Vagina (tissue), 2 donors: ENCODE results near the gene DGKH. TPM values are rescaled to one million over a fixed set of nuclear protein-coding genes. Genes with fewer than 3 reads are reported as not detected.

Experiments
- DNase-seq, 2 donors: peaks; one replicate each; pipeline ENCODE4 v3.0.0-alpha.2; 2017; ENCODE audit errors: extremely low spot score in 2 of 2
- H3K27ac ChIP-seq: fragments of 200-600 bp; sonication (generic); one replicate; pipeline ENCODE4 v1.5.1; 2019
- H3K27me3 ChIP-seq: fragments of 200-600 bp; sonication (generic); one replicate; pipeline ENCODE4 v1.5.1; 2019
- H3K36me3 ChIP-seq, 2 donors: fragments of 200-600 bp; sonication (generic); one replicate each; pipeline ENCODE4 v1.5.1; 2017 to 2019
- H3K4me1 ChIP-seq: fragments of 200-600 bp; sonication (generic); one replicate; pipeline ENCODE4 v1.5.1; 2019
- H3K4me3 ChIP-seq, 2 donors: fragments of 200-600 bp; sonication (generic); 1 replicate in 1 of 2; 2 replicates in 1 of 2; pipeline ENCODE4 v1.5.1; 2016 to 2019
- H3K9me3 ChIP-seq: fragments of 200-600 bp; sonication (generic); one replicate; pipeline ENCODE4 v1.5.1; 2019
- POLR2A ChIP-seq, 2 donors: fragments of 450-650 bp; IDR thresholded peaks; one replicate each; pipeline ENCODE4 v1.6.1; 2017; ENCODE audit warnings: antibody characterized with exemption in 2 of 2, mild to moderate bottlenecking in 2 of 2, moderate library complexity in 2 of 2
- POLR2AphosphoS5 ChIP-seq, 2 donors: sonication (generic); formaldehyde crosslinking; IDR thresholded peaks; one replicate each; pipeline ENCODE4 v1.9.0; 2017; ENCODE audit warnings: antibody characterized with exemption in 2 of 2, mild to moderate bottlenecking in 2 of 2, low read depth in 1 of 2; ENCODE audit not compliant: insufficient read depth in 1 of 2
- intact Hi-C: fragments of 100-400 bp; cut with DNase I; formaldehyde crosslinking; loops from one replicate; pipeline ENCODE4 v1.15.1; 2023
- total RNA-seq: library from RNA; depleted of rRNA; stranded (reverse); fragments of >200 nt; gene quantifications from one replicate; pipeline ENCODE4 v1.2.3, GENCODE V29; 2016
- TF ChIP-seq, protein P1 (sequence below), 3 experiments: fragments of 450-650 bp in 2 of 3; fragments of 200-600 bp in 1 of 3; sonication (generic) in 1 of 3; IDR thresholded peaks; one replicate each; pipeline ENCODE4 v1.5.1; 2017 to 2019; ENCODE audit warnings: antibody characterized with exemption in 3 of 3, mild to moderate bottlenecking in 2 of 3, moderate library complexity in 2 of 3

DGKH gene
- total RNA-seq, 1 donor from 2014 or later: 29.7 TPM

DNA sequence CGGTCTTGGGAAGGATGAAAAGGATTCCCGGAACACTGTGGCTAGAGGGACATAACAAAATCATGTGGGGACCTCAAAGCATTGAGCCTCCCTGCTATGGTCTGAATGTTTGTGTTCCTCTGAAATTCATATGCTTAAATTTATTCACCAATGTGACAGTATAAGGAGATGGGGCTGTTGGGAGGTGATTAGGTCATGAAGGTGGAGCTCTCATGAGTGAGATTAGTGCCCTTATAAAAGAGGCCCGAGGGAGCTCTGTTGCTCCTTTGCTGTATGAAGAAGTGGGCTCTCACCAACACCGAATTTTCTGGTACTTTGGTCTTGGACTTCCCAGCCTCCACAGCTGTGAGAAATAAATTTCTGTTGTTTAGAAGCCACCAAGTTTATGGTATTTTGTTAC, 26.1 kb upstream of the DGKH start:
- no peak for DNase-seq

DNA sequence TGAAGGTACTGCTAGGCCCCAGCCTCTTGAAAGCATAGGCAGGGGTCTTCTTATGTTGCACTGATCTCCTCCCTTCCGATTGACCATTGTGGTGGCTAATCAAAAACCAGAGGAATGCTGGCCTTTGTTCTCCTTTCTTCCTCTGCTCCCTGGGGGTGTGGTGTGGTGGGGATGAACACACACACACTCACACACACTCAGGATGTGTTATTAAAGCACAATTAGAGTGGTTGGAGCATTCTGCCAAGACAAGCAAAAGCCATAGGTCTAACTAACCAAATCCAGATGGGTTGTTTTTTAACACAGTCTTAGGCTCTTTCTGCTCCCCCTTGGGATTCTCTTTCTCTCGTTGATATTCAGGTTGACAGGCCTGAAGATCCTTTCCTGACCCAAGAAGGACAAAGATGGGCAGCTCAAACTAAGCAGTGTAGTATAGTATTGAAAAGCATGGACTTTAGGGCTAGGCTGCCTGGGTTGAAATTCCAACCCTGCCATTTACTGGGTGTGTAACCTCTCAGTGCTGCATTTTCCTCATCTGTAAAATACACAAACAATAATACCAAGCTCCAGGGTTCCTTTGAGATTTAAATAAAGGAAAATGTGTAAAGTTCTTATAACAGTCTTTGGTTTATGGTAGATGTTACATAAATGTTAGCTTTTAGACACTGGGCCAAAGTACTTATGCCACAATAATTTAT, 25.5 kb upstream of the DGKH start:
- intact Hi-C loops: no loop called here
- no peak for DNase-seq
- no peaks in the 10 kb centered on the region for H3K27me3 ChIP-seq

More for the DNA sequence above, 26.1 kb upstream of the DGKH start:
- no peaks in the 10 kb centered on the region for H3K27me3 ChIP-seq
- H3K4me3 ChIP-seq: no peak overlapping the region
- no peak for TF ChIP-seq POLR2A (IDR thresholded peaks at IDR 0.05)
- no peak for TF ChIP-seq POLR2AphosphoS5 (IDR thresholded peaks at IDR 0.05; ENCODE audit: insufficient read depth in 1 of 2, low read depth in 1 of 2)
- TF ChIP-seq, protein P1, sequence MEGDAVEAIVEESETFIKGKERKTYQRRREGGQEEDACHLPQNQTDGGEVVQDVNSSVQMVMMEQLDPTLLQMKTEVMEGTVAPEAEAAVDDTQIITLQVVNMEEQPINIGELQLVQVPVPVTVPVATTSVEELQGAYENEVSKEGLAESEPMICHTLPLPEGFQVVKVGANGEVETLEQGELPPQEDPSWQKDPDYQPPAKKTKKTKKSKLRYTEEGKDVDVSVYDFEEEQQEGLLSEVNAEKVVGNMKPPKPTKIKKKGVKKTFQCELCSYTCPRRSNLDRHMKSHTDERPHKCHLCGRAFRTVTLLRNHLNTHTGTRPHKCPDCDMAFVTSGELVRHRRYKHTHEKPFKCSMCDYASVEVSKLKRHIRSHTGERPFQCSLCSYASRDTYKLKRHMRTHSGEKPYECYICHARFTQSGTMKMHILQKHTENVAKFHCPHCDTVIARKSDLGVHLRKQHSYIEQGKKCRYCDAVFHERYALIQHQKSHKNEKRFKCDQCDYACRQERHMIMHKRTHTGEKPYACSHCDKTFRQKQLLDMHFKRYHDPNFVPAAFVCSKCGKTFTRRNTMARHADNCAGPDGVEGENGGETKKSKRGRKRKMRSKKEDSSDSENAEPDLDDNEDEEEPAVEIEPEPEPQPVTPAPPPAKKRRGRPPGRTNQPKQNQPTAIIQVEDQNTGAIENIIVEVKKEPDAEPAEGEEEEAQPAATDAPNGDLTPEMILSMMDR (IDR thresholded peaks at IDR 0.05): no peak
- H3K9me3 ChIP-seq: no peaks in the 10 kb centered on the region
- intact Hi-C loops: no loop called here
- no peaks in the 10 kb centered on the region for H3K4me1 ChIP-seq
- H3K27ac ChIP-seq: no peak overlapping the region
- no peaks in the 10 kb centered on the region for H3K36me3 ChIP-seq

DNA sequence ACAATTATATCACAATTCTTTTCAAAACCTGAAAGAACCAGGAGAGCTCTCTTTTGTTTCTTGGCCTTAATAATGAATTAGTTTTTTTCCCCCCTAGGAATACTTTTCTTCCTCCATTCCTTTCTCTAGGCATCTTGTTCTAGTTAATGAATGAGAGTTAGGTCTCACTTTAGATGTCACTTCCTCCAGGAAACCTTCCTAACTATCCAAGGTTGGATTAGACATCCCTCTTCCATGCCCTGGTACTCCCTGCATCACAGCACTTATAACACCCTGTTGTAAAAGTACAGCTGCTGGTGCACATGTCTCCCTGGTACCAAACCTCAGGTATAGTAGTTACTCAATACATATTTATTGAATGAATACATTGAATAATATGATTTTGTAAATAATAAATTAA, 21.2 kb upstream of the DGKH start:
- no peaks in the 10 kb centered on the region for H3K4me1 ChIP-seq
- H3K4me3 ChIP-seq: no peak overlapping the region
- intact Hi-C loops: no loop called here
- TF ChIP-seq, protein P1 (IDR thresholded peaks at IDR 0.05): no peak
- no peak for TF ChIP-seq POLR2A (IDR thresholded peaks at IDR 0.05)
- no peak for TF ChIP-seq POLR2AphosphoS5 (IDR thresholded peaks at IDR 0.05; ENCODE audit: insufficient read depth in 1 of 2, low read depth in 1 of 2)
- no peak overlapping the region for H3K27ac ChIP-seq
- H3K36me3 ChIP-seq: no peaks in the 10 kb centered on the region
- H3K27me3 ChIP-seq: no peaks in the 10 kb centered on the region
- H3K9me3 ChIP-seq: no peaks in the 10 kb centered on the region
- DNase-seq: no peak

More for the DNA sequence above, 25.5 kb upstream of the DGKH start:
- Histone ChIP-seq H3K4me3 (no peak overlapping the region), H3K27ac (no peak overlapping the region), H3K36me3 (no peaks in the 10 kb centered on the region), H3K9me3 (no peaks in the 10 kb centered on the region), H3K4me1 (no peaks in the 10 kb centered on the region)
- TF ChIP-seq POLR2A (IDR thresholded peaks at IDR 0.05): no peak

DNA sequence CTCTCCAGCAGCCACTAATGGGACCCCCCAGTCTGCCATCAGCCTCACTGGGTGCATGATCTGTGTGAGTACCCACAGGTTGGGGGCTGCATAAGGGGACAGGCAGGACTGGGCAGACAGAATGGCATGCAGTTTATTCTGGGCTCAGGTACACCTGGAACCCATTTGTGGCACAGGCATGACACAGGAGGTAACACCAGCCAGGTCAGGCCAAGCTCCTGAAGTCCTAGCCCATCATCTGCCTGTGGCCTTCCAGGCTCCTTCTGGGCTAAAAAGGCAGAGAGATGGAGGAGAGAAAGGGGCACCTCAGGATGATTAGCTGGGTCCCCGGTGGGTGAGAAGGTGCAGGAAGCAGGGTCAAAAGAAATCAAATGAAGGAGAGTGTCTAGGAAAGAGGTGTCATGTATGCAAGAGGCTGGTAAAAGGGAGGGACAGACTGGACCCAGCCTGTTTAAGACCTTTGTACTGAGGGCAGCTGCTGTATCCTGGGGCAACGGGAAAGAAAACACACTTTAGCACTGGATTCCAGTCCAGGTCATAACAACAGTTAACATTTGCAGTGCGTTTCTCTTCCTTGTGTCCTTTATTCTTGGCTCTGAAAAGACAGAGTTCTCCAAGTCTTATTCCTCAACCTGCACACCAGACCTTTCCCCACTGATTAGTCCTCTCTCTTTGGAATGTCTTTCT, 20.2 kb upstream of the DGKH start:
- no peaks in the 10 kb centered on the region for H3K9me3 ChIP-seq
- TF ChIP-seq, protein P1 (IDR thresholded peaks at IDR 0.05): no peak
- TF ChIP-seq POLR2AphosphoS5 (IDR thresholded peaks at IDR 0.05; ENCODE audit: insufficient read depth in 1 of 2, low read depth in 1 of 2) (no peak), POLR2A (IDR thresholded peaks at IDR 0.05) (no peak)

DNA sequence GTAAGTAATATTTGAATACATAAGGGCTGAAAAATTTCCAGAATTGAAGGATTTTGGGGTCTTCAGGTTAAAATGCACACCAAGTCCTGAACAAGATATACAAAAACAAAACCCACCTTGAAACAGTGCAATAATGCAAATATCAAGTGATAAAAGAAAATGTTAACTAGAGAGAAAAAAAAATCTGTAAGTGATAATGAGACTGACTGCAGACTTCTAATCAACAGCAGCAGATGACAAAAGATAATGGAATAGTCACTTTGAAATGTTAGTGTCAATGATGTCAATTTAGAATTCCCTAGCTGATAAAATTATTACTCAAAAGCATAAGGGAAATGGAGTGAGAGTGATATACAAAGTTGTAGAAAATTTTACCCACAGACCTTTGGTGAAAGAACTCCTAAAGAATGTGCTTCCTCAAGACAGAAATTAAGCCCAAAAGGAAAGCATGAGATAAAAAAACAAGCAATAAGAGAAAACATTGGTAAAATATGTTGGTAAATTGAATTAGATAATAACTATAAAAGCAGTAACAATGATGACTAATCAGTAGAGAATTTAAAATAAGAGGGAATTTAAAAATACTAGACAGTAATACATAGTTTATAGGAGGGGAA, 12.4 kb upstream of the DGKH start:
- no peak overlapping the region for H3K4me3 ChIP-seq
- H3K27ac ChIP-seq: no peak overlapping the region
- H3K36me3 ChIP-seq: no peaks in the 10 kb centered on the region
- peaks cover 8% of the 10 kb centered on the region for H3K4me1 ChIP-seq
- H3K27me3 ChIP-seq: no peaks in the 10 kb centered on the region
- TF ChIP-seq POLR2A (IDR thresholded peaks at IDR 0.05): no peak
- TF ChIP-seq POLR2AphosphoS5 (IDR thresholded peaks at IDR 0.05; ENCODE audit: insufficient read depth in 1 of 2, low read depth in 1 of 2): no peak
- TF ChIP-seq, protein P1 (IDR thresholded peaks at IDR 0.05): no peak
- DNase-seq: no peak
- intact Hi-C loops: no loop called here
- no peaks in the 10 kb centered on the region for H3K9me3 ChIP-seq

More for the DNA sequence above, 20.2 kb upstream of the DGKH start:
- Histone ChIP-seq H3K27ac (no peak overlapping the region), H3K4me3 (no peak overlapping the region), H3K27me3 (no peaks in the 10 kb centered on the region), H3K36me3 (no peaks in the 10 kb centered on the region), H3K4me1 (no peaks in the 10 kb centered on the region)
- intact Hi-C loops: no loop called here
- DNase-seq: no peak
